GM04503 (cell line): ENCODE measurements around the gene XPNPEP3.

Experiments used
- DNase-seq: peaks from one replicate; pipeline ENCODE4 v3.0.0-alpha.2; 2012; ENCODE audit warnings: low read depth

The XPNPEP3 gene

GRCh38 chr22:40939202-40939601 lies 82.3 kb downstream of the XPNPEP3 start:
- no peak for DNase-seq

GRCh38 chr22:40950962-40951794 lies 94.2 kb downstream of the XPNPEP3 start, which contains the start of gene RBX1:
Gene RBX1 (plus strand): TSS chr22:40951378. CDS start chr22:40951399, 21 bp downstream.
- peak; percentile 81 for DNase-seq

GRCh38 chr22:40951795-40952605 lies 95.1 kb downstream of the XPNPEP3 start:
- peak; percentile 3 for DNase-seq

- DNase-seq: peak; percentile 4
Measured at GRCh38 chr22:40953471-40953870, 96.5 kb downstream of the XPNPEP3 start.

GRCh38 chr22:40954113-40954512 lies 97.2 kb downstream of the XPNPEP3 start:
- no peak for DNase-seq

- DNase-seq: peak; percentile 13
Measured at GRCh38 chr22:40955571-40955970, 98.6 kb downstream of the XPNPEP3 start.

- DNase-seq: no peak
Measured at GRCh38 chr22:40957601-40958000, 100.7 kb downstream of the XPNPEP3 start.

- DNase-seq: no peak
Measured at GRCh38 chr22:40958299-40958698, 101.4 kb downstream of the XPNPEP3 start.

GRCh38 chr22:40960145-40960544 lies 103.2 kb downstream of the XPNPEP3 start:
- no peak for DNase-seq

GRCh38 chr22:40965936-40966725 lies 109.2 kb downstream of the XPNPEP3 start:
- no peak for DNase-seq

- DNase-seq: no peak
Measured at GRCh38 chr22:40966726-40967085, 109.8 kb downstream of the XPNPEP3 start.

- no peak for DNase-seq
Measured at GRCh38 chr22:40967111-40967760, 110.3 kb downstream of the XPNPEP3 start.

GRCh38 chr22:40972587-40972986 lies 115.6 kb downstream of the XPNPEP3 start:
- no peak for DNase-seq

- DNase-seq: no peak
Measured at GRCh38 chr22:40973144-40973543, 116.2 kb downstream of the XPNPEP3 start.

- no peak for DNase-seq
Measured at GRCh38 chr22:40975366-40975765, 118.4 kb downstream of the XPNPEP3 start.

GRCh38 chr22:40976866-40977700 lies 120.1 kb downstream of the XPNPEP3 start:
- DNase-seq: no peak

- DNase-seq: no peak
Measured at GRCh38 chr22:40979198-40979597, 122.2 kb downstream of the XPNPEP3 start.

GRCh38 chr22:40979871-40980270 lies 122.9 kb downstream of the XPNPEP3 start:
- no peak for DNase-seq
